IPS DF 19.7 (cell line): Measurements from ENCODE around the gene PALLD.

Source experiments
- DNase-seq: peaks from one replicate; pipeline ENCODE4 v3.0.0-alpha.2; 2013; ENCODE audit warnings: low read depth, low spot score

Gene PALLD

DNA sequence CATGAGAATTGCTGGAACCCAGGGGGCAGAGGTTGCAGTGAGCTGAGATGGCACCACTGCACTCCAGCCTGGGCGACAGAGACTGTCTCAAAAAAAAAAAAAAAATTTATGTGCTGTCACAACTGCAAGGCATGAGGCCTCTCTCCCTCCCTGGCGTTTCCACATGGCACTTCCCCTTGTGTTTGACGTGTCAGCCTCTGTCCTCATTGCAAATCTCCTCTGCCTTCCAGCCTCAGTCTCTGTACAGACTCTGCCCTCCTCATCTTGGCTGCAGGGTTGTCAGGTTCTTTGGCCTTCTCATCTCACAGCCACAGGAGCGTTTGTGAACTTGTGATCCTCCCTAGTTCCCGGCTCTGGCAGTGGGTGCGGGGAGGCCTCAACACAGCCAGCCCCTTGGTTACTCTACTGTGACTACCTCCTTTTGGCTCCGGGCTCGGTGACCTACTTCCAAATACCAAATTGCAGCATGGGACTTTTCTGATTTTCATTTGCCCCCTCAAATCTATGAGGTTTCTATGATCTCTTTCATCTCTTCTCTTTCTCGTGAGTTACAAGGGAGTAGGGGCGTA is 263.2 kb downstream of the PALLD start:
- DNase-seq = no peak

DNA sequence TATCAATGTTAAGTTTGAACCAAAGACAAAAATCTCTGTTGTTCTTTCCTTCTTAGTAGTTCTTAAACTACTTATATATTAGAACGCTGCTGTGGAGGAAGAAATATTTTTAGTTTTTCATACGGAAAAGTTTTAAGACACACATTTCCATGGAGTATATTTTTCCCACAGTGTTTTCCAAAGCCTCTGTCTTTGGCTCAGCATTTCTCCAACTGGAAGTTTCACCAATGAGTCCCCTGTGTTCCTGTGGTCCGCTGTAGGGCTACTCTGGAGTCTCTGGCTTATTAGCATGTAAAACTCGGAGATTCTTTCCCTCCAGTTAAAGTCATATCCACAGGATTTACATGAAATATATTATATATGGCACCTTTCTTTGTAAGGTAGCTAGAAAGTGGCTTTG is 264.2 kb downstream of the PALLD start:
- no peak for DNase-seq

- DNase-seq = no peak
These were observed 268.5 kb downstream of the PALLD start for GRCh38 chr4:168765322-168765721.

DNA sequence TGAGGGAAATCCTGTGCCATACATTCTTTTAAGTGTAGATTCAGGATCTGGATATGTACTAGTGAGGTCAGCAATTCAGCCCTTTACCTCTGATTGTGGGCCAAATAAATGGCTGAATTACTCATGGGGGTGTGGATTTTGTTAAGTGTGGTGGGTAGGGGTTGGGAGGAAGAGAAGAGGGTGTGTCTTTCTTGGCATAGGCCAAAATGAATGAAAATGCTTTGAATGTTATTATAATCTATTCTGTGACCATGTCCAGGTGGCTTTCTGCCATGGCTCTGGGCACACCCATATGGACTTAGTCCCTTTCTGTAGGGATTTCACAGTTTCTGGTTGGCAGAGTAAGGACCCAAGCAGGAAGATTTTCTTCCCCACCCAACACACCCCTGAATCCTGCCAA is 268.9 kb downstream of the PALLD start:
- no peak for DNase-seq

GRCh38 chr4:168766604-168767316 is 269.9 kb downstream of the PALLD start:
- DNase-seq = no peak

DNA sequence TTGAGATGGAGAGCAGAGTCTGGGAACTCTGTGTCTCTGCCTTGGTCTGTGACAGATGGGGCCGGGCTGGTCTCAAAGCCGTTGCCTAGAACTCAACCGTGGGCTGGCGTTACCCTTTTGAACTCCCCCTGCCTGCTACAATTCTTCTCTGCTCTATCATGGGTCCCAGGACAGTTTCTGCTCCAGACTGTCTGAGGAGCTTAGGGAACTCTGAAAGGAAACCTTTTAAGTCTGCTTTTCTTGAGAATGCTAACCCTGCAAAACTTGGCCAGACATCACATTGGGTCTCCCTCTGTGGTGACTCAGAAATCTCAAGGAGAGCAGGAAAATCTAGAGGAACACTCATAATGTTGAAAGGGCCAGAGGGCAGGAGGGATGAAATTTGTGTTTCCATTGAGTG is 272.6 kb downstream of the PALLD start:
- no peak for DNase-seq

- no peak for DNase-seq
These were observed 273.0 kb downstream of the PALLD start for GRCh38 chr4:168769837-168770236.

GRCh38 chr4:168771251-168771650 is 274.4 kb downstream of the PALLD start:
- no peak for DNase-seq

DNA sequence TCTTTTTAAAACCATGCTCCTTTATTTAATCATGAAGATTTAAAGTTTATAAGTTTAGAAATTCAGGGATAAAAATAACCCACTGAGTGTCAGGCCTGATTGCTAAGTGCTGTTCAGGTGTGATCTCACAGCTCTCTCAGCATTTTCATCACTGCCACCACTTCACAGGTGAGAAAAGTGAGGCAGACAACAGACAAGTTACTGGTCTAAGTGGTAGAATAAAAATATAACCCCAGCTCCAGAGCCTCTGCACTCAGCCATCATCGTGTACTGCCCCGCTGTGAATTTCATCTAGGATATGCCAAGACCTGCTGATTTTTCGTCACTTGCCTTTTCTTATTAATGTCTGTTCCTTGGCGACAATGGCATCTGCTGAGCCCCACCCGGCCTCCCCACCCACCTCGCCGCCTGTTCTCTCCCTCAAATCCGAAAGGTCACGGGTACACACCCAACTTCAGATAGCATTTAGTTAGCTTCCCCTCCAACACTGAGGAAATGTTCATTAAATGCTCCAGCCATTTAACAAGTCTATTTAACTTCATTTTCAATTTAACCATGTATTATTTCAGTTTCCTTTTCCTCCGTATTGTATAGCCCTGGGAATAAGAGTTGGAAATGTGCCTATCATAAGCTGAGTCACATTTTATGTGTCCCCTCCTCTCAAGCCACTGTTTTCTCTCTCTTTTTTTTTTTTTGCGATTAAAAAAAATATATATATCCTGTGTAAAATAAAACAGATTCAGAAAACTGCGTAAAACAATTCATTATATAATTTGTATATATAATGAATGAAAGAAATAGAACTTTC is 276.7 kb downstream of the PALLD start:
- DNase-seq = no peak

- DNase-seq = no peak
These were observed 279.5 kb downstream of the PALLD start for GRCh38 chr4:168776382-168776781.

DNA sequence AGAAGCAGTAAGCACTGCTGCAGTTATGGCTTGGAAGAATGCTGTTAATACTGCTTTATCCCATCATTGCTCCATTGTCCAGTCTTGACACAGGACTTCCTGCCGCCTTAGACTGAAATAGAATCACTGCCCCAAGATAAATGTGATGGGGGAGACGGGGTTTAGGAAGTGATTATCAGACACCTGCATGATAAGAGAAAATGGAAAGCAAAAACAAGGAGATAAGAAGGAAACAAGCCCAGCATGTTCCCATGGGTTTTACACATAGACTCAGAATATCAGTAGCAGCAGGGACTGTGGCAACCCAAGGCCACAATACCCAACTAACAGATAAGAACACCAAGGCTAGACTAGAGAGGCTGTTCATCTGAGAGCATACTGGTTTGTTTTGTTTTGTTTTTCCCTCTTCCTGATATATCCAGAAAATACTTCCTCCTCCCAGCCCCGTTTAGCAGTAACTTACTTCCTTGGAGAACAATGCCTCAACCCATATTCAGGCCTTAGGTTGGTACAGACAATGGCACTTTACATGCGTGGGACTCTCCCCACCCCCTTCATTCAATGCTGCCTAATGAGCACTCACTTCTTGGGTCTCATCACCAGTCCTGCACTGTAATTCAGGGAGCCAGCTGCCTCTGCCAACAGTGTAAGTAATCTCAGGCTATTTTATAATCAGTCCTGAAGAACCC is 280.6 kb downstream of the PALLD start:
- no peak for DNase-seq

DNA sequence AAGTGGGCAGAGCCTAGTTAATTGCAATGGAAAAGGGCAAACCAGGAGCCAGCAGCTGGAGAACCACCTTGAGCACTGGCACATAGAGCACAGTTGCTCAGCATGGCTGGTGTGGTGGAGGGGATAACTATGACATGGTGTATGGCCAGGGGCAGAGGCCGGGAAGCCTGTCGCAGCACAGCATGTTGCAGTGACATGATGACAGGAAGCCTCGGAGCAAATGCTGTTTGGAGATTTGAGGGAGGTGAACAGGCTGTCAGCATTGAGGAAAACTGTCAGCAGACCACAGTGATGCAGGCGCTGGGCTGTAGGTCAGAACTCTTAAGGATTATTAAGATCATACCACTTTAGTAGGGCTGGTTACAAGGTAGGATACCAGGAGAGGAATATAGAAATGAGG is 284.5 kb downstream of the PALLD start:
- no peak for DNase-seq

DNA sequence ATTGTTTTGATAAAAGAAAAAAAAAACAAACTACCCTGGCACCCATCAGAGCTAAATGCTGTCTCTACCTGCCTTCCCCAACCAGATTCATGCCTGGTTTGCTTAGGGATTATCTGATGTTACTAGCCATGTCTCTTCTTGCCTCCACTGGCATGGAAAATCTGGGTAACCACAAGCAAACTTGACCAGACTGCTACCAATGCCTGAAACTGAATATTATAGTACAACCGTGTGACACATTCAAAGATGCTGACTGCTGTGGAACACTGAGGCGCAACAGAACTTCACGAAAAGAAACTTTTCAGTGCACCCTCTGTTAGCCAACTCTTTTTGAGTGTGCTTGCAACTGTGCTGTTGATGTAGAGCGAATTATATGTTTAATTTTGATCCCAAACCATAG is 285.1 kb downstream of the PALLD start:
- DNase-seq = no peak

DNA sequence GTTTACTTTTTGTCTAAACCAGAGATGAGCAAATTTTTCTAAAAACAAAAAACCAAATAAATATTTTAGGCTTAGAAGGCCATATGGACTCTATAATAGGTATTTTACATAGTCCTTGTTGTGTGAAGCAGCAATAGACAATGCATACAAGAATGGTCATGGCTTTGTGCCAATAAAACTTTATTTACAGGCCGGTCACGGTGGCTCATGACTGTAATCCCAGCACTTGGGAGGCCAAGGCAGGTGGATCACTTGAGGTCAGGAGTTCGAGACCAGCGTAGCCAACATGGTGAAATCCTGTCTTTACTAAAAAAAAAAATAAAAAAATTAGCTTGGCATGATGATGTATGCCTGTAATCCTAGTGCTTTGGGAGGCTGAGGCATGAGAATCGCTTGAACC is 285.6 kb downstream of the PALLD start:
- DNase-seq = no peak

- no peak for DNase-seq
These were observed 288.1 kb downstream of the PALLD start for GRCh38 chr4:168784786-168785461.

DNA sequence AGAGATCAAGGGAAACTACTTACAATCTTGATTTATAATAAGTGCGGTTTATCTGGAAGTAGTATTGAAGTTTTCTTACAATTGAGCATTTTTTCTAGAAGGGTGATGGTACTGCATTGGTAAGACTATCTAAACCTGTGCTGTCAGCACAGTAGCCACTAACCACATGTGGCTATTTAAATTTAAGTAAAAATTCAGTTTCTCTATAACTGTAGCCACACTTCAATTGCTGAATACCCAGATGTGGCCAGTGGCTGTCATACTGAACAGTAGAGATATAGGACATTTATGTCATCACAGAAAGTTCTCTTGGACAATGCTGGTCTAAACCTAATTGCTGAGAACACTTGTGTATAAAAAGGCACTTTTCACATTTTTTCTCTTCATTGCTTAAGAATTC is 290.5 kb downstream of the PALLD start:
- DNase-seq = no peak

DNA sequence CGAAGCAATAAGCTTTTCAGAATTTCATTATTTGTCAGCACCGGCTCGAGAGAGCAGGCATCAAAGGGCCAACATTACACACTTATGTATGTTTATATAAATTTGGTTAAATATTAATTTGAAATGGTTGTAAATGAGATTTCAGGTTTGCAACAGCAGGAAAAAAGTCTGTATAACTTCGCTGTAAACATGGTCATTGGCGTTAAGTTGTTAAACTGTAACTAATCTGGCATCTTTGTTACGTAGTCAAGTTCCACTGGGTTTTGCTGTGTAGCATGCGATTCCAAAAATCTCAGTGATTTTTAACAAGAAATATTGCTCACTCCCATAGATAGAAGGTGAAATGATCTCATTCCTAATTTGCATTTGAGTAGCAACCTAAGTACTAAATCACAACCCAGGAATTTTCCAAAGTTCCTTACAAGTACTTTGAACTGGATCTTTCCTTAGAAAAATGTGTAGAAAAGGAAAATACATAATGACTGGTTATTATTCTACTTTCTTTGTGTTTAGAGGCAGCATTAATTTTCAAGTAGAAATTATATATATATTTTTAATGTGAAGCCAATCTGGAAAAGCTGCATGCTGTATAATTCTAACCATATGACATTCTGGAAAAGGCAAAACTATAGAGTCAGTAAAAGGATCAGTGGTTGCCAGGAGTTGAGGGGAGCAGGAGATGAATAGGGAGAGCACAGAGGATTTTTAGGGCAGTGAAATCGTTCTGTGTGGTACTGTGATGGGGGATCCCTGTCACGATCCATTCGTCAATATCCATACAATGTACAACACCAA is 291.1 kb downstream of the PALLD start:
- no peak for DNase-seq

DNA sequence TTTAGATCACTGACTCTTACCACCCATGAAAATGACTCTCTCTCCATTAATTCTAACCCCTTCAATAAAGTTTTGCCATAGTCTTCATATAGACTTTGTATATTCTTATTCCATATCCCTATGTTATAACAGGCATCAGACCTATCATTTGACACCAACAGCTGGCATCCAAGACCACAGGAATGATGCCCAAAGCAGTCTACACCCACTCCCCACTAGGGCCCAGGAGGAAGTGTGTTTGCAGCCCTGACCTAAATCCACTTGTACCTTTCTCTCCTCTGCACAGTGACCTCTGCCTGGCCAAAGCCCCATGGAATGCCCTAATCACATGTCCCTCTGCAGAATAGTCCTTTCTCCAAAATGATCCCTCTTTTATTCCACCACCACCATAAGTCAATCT is 294.0 kb downstream of the PALLD start:
- no peak for DNase-seq

DNA sequence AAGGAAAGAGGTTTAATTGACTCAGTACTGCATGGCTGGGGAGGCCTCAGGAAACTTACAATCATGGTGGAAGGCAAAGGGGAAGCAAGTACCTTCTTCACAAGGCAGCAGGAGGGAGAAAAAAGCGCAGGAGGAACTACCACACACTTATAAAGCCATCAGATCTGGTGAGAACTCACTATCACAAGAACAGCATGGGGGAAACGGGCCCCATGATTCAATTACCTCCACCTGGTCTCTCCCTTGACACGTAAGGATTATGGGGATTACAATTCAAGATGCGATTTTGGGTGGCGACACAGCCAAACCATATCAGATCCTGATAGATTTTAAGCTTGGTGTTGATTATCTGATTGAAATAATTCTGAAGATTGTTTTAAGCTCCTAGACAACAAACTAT is 294.5 kb downstream of the PALLD start:
- no peak for DNase-seq

- DNase-seq = no peak
These were observed 296.7 kb downstream of the PALLD start for GRCh38 chr4:168793542-168793941.
